Left lung (tissue), 10 donors: Measurements from ENCODE around the gene DHX38. TPM values are rescaled to one million over a fixed set of nuclear protein-coding genes. Genes with fewer than 3 reads are reported as not detected.

Experiments used
- ATAC-seq: fragments of 200-7000 bp; cut with Tn5 transposase; one replicate; pipeline ENCODE4 v1.9.1; 2020; ENCODE audit warnings: moderate library complexity
- DNase-seq, 4 donors: peaks; one replicate each; pipeline ENCODE4 v3.0.0-alpha.2; 2013 to 2020
- H3K27ac ChIP-seq, 2 donors: fragments of 200-600 bp; sonication (generic) in 1 of 2; one replicate each; pipeline versions ENCODE4 v1.5.0 to v1.8.0; 2020 to 2021
- H3K27me3 ChIP-seq, 2 donors: fragments of 200-600 bp; sonication (generic) in 1 of 2; one replicate each; pipeline versions ENCODE4 v1.5.0 to v1.8.0; 2020 to 2021
- H3K36me3 ChIP-seq, 2 donors: fragments of 200-600 bp; sonication (generic) in 1 of 2; one replicate each; pipeline versions ENCODE4 v1.5.0 to v1.8.0; 2020 to 2021
- H3K4me1 ChIP-seq, 2 donors: fragments of 200-600 bp; one replicate each; pipeline ENCODE4 v1.8.0; 2021
- H3K4me3 ChIP-seq, 2 donors: fragments of 200-600 bp; sonication (generic) in 1 of 2; one replicate each; pipeline versions ENCODE4 v1.5.0 to v1.8.0; 2020 to 2021; ENCODE audit warnings: mild to moderate bottlenecking in 1 of 2
- H3K9me3 ChIP-seq, 2 donors: fragments of 200-600 bp; sonication (generic) in 1 of 2; one replicate each; pipeline versions ENCODE4 v1.5.0 to v1.8.0; 2020 to 2021
- CTCF ChIP-seq, 2 donors: fragments of 200-600 bp; sonication (generic) in 1 of 2; IDR thresholded peaks; one replicate each; pipeline versions ENCODE4 v1.5.0 to v1.8.0; 2021; ENCODE audit warnings: antibody characterized with exemption in 2 of 2
- intact Hi-C, 2 donors: fragments of 100-400 bp; cut with DNase I; formaldehyde crosslinking; loops; one replicate each; pipeline versions ENCODE4 v1.11.2 to v1.14.2; 2022
- polyA plus RNA-seq, 6 donors: library from polyadenylated mRNA; unstranded; fragments of 120-200 nt; gene quantifications; one replicate each; pipeline ENCODE4 v1.2.1, GENCODE V29; 2013; ENCODE audit not compliant: insufficient read length in 6 of 6
- total RNA-seq, 2 donors: library from RNA; stranded (reverse); fragmentation: NEBNext Ultra II Directional; extraction: Animal tissue kit (Norgen Biotek cat#: 25700); gene quantifications; one replicate each; pipeline ENCODE4 v1.2.1, GENCODE V29; 2021
- donor health status: DM: no; HTN: yes; CAD: no.
- donor health status: DM: no; HTN: no; CAD: no.

The DHX38 gene
- total and polyA plus RNA-seq, 8 donors: 41.5 to 81.6 (median 75.4) TPM

- H3K9me3 ChIP-seq: no peaks in the 10 kb centered on the region
- no peaks in the 10 kb centered on the region for H3K27me3 ChIP-seq
- peaks cover 0 to 18% of the 10 kb centered on the region in 2 donors for H3K4me1 ChIP-seq
- intact Hi-C loops: loop anchor here in 1 of 2 donors (10.0 kb wide), 1 partner anchor 341 kb away; no protein-coding TSS in a partner anchor
- no peaks in the 10 kb centered on the region for H3K36me3 ChIP-seq
- DNase-seq: no peak
- no peak overlapping the region for H3K27ac ChIP-seq
- no peak for TF ChIP-seq CTCF (IDR thresholded peaks at IDR 0.05)
- no peak for ATAC-seq
- no peak overlapping the region for H3K4me3 ChIP-seq
Observed at GRCh38 chr16:72124148-72124547, 30.5 kb downstream of the DHX38 start.

DNA sequence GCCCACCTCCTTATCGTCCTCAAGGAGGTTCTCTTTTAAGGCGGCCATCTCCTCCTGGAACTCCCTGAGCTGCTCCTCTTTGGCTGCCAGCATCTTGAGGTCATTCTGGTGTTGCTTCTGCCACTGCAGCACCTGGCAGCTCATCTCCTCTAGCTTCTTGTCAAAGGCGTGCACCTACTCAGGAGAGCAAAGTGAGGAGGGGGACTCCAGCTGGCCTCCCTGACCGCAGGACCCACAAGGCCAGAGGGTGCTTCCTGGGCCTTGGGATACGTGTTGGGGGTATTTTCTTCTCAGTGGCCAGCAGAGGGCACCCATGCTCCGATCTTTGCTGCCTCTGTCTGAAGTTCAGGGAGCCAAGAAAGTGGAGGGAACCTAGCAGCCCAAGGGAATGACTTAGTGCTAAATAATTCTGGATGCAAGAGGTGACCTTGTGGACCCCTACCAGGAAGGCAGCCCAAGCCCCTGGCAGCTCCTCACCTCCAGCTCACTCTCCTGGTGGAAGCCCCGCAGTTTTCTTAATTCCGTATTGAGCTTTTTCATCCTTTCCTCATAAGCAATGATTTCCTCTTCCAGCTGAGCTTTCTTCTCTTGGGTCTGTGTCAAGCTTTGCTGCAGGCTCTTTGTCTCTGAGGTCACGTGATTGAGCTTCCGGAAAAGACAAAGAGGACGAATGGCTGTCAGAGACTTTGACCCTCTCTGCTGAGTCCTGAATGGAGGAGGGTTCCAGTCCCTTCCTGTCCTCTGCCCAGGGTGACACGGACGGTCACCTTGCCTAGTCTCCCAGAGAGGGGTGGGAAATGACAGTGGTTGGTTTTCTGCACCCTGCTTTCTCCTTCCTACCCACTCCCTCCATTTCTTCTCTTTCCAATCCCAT lies 31.4 kb downstream of the DHX38 start:
- intact Hi-C loops: loop anchor here in 1 of 2 donors (10.0 kb wide), 1 partner anchor 340 kb away; no protein-coding TSS in a partner anchor
- Histone ChIP-seq H3K27ac (peak overlapping the region in 1 of 2 donors; percentile 7), H3K36me3 (no peaks in the 10 kb centered on the region), H3K27me3 (no peaks in the 10 kb centered on the region), H3K4me1 (peaks cover 0 to 18% of the 10 kb centered on the region in 2 donors), H3K4me3 (no peak overlapping the region), H3K9me3 (no peaks in the 10 kb centered on the region)
- DNase-seq (peak in 3 of 4 donors; percentile 66 to 82 (median 79)), ATAC-seq (peak; percentile 97)
- peak; percentile 71 to 79 for TF ChIP-seq CTCF (IDR thresholded peaks at IDR 0.05)

GRCh38 chr16:72125635-72126428 lies 32.2 kb downstream of the DHX38 start:
- Histone ChIP-seq H3K9me3 (no peaks in the 10 kb centered on the region), H3K27me3 (no peaks in the 10 kb centered on the region), H3K4me1 (peaks cover 0 to 18% of the 10 kb centered on the region in 2 donors), H3K27ac (peak overlapping the region in 1 of 2 donors; percentile 7), H3K4me3 (no peak overlapping the region), H3K36me3 (no peaks in the 10 kb centered on the region)
- no peak for TF ChIP-seq CTCF (IDR thresholded peaks at IDR 0.05)
- peak; percentile 15 for ATAC-seq
- DNase-seq: no peak
- intact Hi-C loops: loop anchor here in 1 of 2 donors (10.0 kb wide), 1 partner anchor 339 kb away; no protein-coding TSS in a partner anchor

DNA sequence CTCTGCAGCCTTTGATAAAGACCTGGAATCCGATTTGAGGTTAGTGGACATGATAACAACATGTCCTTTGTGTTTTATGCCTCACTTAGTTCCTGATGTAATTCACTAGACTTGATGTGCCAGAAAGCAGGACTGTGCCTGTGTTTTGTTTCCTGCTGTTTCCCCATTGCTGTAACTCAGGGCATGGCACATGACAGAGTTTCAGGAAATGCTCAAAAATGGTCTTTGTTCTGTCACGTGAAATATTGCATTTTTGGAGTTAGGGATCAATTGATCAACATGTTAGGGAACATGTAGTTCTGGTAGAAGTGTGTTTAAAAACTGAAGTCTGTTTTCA lies 32.8 kb downstream of the DHX38 start:
- H3K4me1 ChIP-seq: peaks cover 0 to 18% of the 10 kb centered on the region in 2 donors
- H3K36me3 ChIP-seq: no peaks in the 10 kb centered on the region
- ATAC-seq (no peak), DNase-seq (no peak)
- peak overlapping the region in 1 of 2 donors; percentile 7 for H3K27ac ChIP-seq
- no peak overlapping the region for H3K4me3 ChIP-seq
- no peaks in the 10 kb centered on the region for H3K9me3 ChIP-seq
- intact Hi-C loops: loop anchor here in 1 of 2 donors (10.0 kb wide), 1 partner anchor 338 kb away; no protein-coding TSS in a partner anchor
- no peaks in the 10 kb centered on the region for H3K27me3 ChIP-seq
- no peak for TF ChIP-seq CTCF (IDR thresholded peaks at IDR 0.05)
